Nucleus accumbens (tissue), 56 donors: ENCODE measurements around the gene MYO18A.

ENCODE experiments used
- DNase-seq, 56 donors: peaks; one replicate each; lab custom pipeline; 2025; lab: John Stamatoyannopoulos, UW

Gene MYO18A

GRCh38 chr17:29042679-29043538, 137.3 kb downstream of the MYO18A start, which contains the start of gene PIPOX:
TSS of gene PIPOX (plus strand) at chr17:29043141. CDS start at chr17:29043226, 85 bp downstream.
- peak in 42 of 56 donors; percentile 11 to 81 (median 53) for DNase-seq

- DNase-seq, result no peak
Measured at GRCh38 chr17:29042026-29042678, 138.0 kb downstream of the MYO18A start.

DNA sequence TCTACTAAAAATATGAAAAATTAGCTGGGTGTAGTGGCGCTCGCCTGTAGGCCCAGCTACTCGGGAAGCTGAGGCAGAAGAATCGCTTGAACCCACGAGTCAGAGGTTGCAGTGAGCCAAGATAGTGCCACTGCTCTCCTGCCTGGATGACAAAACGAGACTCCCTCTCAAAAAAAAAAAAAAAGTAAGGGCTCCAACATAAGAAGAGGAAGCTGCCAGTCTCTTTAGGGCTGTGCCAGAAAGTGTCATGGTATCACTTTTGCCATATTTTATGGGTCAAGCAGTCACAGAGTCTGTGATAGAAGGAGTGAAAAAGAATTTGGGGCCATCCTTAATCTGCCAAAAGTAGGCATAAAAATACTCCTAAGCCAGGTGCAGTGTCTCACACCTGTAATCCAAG, 138.6 kb downstream of the MYO18A start:
- no peak for DNase-seq

DNA sequence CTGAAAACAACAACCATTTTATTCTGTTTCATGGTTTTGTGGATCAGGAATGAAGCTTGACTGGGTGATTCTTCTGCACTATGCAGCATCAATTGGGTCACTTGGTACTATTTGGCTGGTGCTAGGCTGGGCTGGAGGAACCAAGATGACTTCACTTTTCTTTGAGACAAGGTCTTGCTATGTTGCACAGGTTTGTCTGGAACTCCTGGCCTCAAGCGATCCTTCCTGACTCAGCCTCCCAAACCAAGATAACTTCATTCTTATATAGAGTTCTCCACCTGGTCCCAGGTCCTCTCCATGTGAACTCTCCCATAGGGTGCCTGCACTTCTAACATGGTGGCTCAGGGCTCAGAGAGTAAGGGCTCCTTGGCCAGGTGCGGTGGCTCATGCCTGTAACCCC, 139.1 kb downstream of the MYO18A start:
- no peak for DNase-seq

- DNase-seq, result peak in 16 of 56 donors; percentile 8 to 40 (median 22)
Measured at GRCh38 chr17:29039764-29040598, 140.2 kb downstream of the MYO18A start.

DNA sequence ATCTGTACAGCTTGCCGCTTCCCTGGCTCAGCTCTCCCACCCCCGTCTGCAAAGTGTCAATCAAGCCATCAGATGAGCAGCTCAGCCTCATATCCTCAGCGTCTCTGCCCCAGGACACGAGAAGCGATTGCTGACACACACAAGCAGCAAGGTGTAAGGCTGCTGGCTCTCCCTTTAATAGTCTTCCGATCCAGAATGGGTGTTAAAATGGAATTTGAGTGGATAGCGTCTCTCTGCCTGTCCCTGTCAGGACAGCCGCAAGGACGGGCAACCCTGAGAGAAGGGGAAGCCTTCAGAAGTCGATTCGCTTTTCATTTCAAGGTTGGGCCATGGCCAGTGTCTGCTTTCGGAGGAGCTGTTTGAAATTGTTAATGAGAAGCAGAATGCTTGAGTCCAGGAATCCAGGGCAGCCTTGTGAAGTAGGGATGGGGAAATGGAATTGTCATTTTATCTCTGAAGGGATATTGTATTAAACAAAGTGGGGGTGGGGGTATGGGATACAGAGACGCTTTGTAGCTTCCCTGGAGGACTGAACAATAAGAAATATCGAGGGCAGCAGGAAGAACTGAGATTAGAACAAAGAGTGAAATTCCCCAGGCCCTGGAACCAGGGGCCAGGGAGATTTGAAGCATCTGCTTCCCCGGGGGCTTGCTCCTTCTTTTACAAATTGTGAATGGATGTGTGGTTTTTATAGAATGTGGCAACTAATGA, 142.0 kb downstream of the MYO18A start:
- DNase-seq, result peak in 10 of 56 donors; percentile 9 to 51 (median 22)

- DNase-seq, result no peak
Measured at GRCh38 chr17:29037739-29038084, 142.5 kb downstream of the MYO18A start.

DNA sequence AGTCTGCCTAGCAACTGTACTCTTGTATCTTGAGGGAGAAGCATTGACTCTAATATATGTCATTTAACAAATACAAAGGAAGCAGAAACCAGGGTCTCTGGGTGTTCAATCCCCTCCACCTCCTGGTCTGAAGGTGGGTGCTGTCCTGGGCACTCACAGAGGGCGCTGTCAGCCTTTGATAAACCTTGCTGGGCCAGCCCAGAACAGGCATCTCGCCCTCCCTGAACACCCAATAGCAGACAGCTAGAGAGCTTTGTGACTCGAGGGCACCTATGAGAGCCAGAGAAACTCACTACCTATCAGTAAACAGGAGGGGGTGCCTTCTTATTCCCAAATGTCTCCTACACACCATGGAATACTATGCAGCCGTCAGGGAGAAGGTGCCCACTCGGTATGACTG, 143.6 kb downstream of the MYO18A start:
- no peak for DNase-seq

GRCh38 chr17:29034510-29034909, 145.7 kb downstream of the MYO18A start:
- DNase-seq, result no peak

GRCh38 chr17:29032857-29033197, 147.4 kb downstream of the MYO18A start:
- no peak for DNase-seq

GRCh38 chr17:29032013-29032856, 148.0 kb downstream of the MYO18A start:
- DNase-seq, result no peak

- no peak for DNase-seq
Measured at GRCh38 chr17:29031488-29031887, 148.7 kb downstream of the MYO18A start.

- peak in 4 of 56 donors; percentile 12 to 34 (median 18) for DNase-seq
Measured at GRCh38 chr17:29024316-29024952, 155.8 kb downstream of the MYO18A start.

DNA sequence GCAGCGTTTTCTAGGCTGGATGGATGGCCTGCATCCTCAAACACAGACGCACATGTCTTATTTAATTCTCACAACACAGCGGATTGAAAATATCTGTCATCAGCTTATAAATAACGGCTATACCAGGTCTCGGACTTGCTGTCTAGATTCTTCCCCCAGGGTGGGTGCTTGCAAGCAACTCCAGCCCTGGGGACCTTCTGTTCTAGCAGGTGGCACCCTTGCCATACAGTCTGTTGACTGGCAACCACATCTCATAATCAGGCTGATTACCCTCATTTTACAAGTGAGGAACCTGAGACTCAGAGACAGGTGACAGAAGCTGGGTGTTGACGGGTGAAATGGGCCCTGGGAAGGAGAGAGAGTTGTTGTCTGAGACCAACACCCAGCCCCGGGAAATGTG, 158.1 kb downstream of the MYO18A start:
- no peak for DNase-seq

DNA sequence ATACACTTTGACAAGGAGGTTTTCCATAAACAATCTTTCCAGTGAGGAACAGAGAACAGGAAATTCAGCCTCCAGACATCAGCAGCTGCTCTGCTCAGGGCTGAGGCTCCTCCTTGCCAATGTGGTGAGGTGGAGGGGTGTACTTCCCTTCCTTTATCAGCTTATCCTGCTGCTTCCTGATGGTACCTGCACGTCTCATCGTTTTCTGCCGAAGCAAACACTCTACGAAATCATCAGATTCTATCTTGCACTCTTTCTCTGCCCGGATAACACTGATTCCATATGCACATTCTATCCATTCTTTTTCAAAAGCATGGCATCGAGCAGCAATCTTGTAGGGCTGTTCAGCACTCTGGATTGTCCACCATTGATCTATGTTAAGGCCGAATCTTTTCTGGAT, 159.0 kb downstream of the MYO18A start:
- no peak for DNase-seq
